Measurements from ENCODE around the gene STK32C.

- no peak for TF ChIP-seq POLR2A (IDR thresholded peaks at IDR 0.05)
- no peak for TF ChIP-seq CTCF (IDR thresholded peaks at IDR 0.05)
- TF ChIP-seq POLR2AphosphoS5 (IDR thresholded peaks at IDR 0.05): no peak
Observed at GRCh38 chr10:132237871-132238270, 69.9 kb downstream of the STK32C start.
